SU-DHL-6 (cell line): ENCODE data around the gene OLFML2B.

Experiments used
- H2AFZ ChIP-seq: fragments of 200-600 bp; sonication (generic); 2 replicates; pipeline ENCODE4 v1.6.1; 2014; ENCODE audit warnings: low read depth, mild to moderate bottlenecking, moderate library complexity, mixed read lengths, antibody characterized with exemption, low read length; ENCODE audit not compliant: severe bottlenecking
- H3F3A ChIP-seq: fragments of 200-600 bp; shearing (Covaris generic); 2 replicates; pipeline ENCODE4 v1.6.0; 2016; ENCODE audit warnings: antibody characterized with exemption, mild to moderate bottlenecking; ENCODE audit not compliant: insufficient read depth
- H3K27ac ChIP-seq: fragments of 200-600 bp; sonication (generic); 2 replicates; pipeline ENCODE4 v1.5.1; 2016; ENCODE audit warnings: low read depth, mild to moderate bottlenecking, low read length, moderate library complexity, mixed read lengths
- H3K27me3 ChIP-seq: fragments of 200-600 bp; sonication (generic), shearing (Covaris generic); 2 replicates; pipeline ENCODE4 v1.6.0; 2014; ENCODE audit warnings: mild to moderate bottlenecking, low read length
- H3K36me3 ChIP-seq: fragments of 200-600 bp; sonication (generic); 2 replicates; pipeline ENCODE4 v1.6.1; 2014; ENCODE audit warnings: mild to moderate bottlenecking, low read length, mixed read lengths
- H3K4me2 ChIP-seq: fragments of 300-600, 200-600 bp; shearing (Covaris generic), sonication (generic); 2 replicates; pipeline ENCODE4 v1.6.0; 2014; ENCODE audit warnings: low read length, low read depth, mild to moderate bottlenecking; ENCODE audit not compliant: poor library complexity, severe bottlenecking
- H3K4me3 ChIP-seq: fragments of 200-600 bp; sonication (generic); 2 replicates; pipeline ENCODE4 v1.5.1; 2014; ENCODE audit warnings: antibody characterized with exemption, low read length, mild to moderate bottlenecking, mixed read lengths; ENCODE audit not compliant: insufficient read depth, poor library complexity, severe bottlenecking
- H3K79me2 ChIP-seq: fragments of 200-600 bp; sonication (generic); 2 replicates; pipeline ENCODE4 v1.6.1; 2014; ENCODE audit warnings: mild to moderate bottlenecking, low read length, moderate library complexity; ENCODE audit not compliant: insufficient read depth
- H3K9ac ChIP-seq: fragments of 200-600 bp; sonication (generic); 2 replicates; pipeline ENCODE4 v1.7.0; 2014; ENCODE audit warnings: mild to moderate bottlenecking, low read length
- H3K9me2 ChIP-seq: fragments of 200-600 bp; sonication (generic); replicated peaks from 2 replicates; pipeline ENCODE4 v1.6.1; 2014; ENCODE audit warnings: low read length; ENCODE audit not compliant: insufficient read depth
- H3K9me3 ChIP-seq: fragments of 200-600 bp; sonication (generic); 2 replicates; pipeline ENCODE4 v1.6.1; 2014; ENCODE audit warnings: low read length, mixed read lengths; ENCODE audit not compliant: insufficient read depth
- H4K20me1 ChIP-seq: fragments of 200-600 bp; sonication (generic); 2 replicates; pipeline ENCODE4 v1.6.1; 2014; ENCODE audit warnings: low read depth, mild to moderate bottlenecking, antibody characterized with exemption, low read length, moderate library complexity, mixed read lengths
- CTCF ChIP-seq: fragments of 200-600 bp; sonication (generic); IDR thresholded peaks from one replicate; pipeline ENCODE4 v1.5.1; 2017; ENCODE audit warnings: antibody characterized with exemption, mild to moderate bottlenecking, low read length, moderate library complexity; ENCODE audit not compliant: insufficient read depth, poor library complexity, severe bottlenecking
- EZH2phosphoT487 ChIP-seq: fragments of 200-600 bp; sonication (generic), shearing (Covaris generic); conservative IDR thresholded peaks from 2 replicates; pipeline ENCODE4 v1.6.1; 2018; ENCODE audit warnings: mild to moderate bottlenecking, antibody characterized with exemption, low read length, moderate library complexity, mixed read lengths

OLFML2B gene

GRCh38 chr1:161956930-161957329 lies 66.7 kb downstream of the OLFML2B start:
- Histone ChIP-seq H3K4me2 (no peak overlapping the region), H3K27me3 (no peaks in the 10 kb centered on the region), H3K27ac (no peak overlapping the region), H2AFZ (no peak overlapping the region), H3K36me3 (no peaks in the 10 kb centered on the region; the same call in 1 of the 2 replicates), H3K9me2 (no peaks in the 10 kb centered on the region), H3K79me2 (no peaks in the 10 kb centered on the region), H3K9me3 (no peaks in the 10 kb centered on the region), H4K20me1 (no peaks in the 10 kb centered on the region), H3K9ac (no peak overlapping the region), H3K4me3 (no peak overlapping the region), H3F3A (no peaks in the 10 kb centered on the region)
- TF ChIP-seq EZH2phosphoT487 (no peak), CTCF (no peak)

- H3K4me2 ChIP-seq, result no peak overlapping the region
- H3K4me3 ChIP-seq, result no peak overlapping the region
- no peaks in the 10 kb centered on the region for H3K9me3 ChIP-seq
- H3K79me2 ChIP-seq, result no peaks in the 10 kb centered on the region
- no peak overlapping the region for H3K27ac ChIP-seq
- no peak overlapping the region for H3K9ac ChIP-seq
- no peaks in the 10 kb centered on the region for H3K9me2 ChIP-seq
- no peaks in the 10 kb centered on the region for H4K20me1 ChIP-seq
- no peak for TF ChIP-seq CTCF
- TF ChIP-seq EZH2phosphoT487, result no peak
- H3F3A ChIP-seq, result no peaks in the 10 kb centered on the region
- H2AFZ ChIP-seq, result no peak overlapping the region
- no peaks in the 10 kb centered on the region; the same call in 1 of the 2 replicates for H3K36me3 ChIP-seq
- no peaks in the 10 kb centered on the region for H3K27me3 ChIP-seq
Measured at GRCh38 chr1:161956097-161956496, 67.6 kb downstream of the OLFML2B start.

GRCh38 chr1:161955606-161956005 lies 68.1 kb downstream of the OLFML2B start:
- no peaks in the 10 kb centered on the region for H3K79me2 ChIP-seq
- no peaks in the 10 kb centered on the region for H3K9me2 ChIP-seq
- H3K4me3 ChIP-seq, result no peak overlapping the region
- no peak overlapping the region for H3K27ac ChIP-seq
- H3K9ac ChIP-seq, result no peak overlapping the region
- no peak for TF ChIP-seq CTCF
- TF ChIP-seq EZH2phosphoT487, result no peak
- H3K4me2 ChIP-seq, result no peak overlapping the region
- no peaks in the 10 kb centered on the region for H3K9me3 ChIP-seq
- no peaks in the 10 kb centered on the region for H3K27me3 ChIP-seq
- H4K20me1 ChIP-seq, result no peaks in the 10 kb centered on the region
- H3K36me3 ChIP-seq, result no peaks in the 10 kb centered on the region; the same call in 1 of the 2 replicates
- no peaks in the 10 kb centered on the region for H3F3A ChIP-seq
- no peak overlapping the region for H2AFZ ChIP-seq
